ENCODE measurements around the gene AMHR2.

The AMHR2 gene

DNA sequence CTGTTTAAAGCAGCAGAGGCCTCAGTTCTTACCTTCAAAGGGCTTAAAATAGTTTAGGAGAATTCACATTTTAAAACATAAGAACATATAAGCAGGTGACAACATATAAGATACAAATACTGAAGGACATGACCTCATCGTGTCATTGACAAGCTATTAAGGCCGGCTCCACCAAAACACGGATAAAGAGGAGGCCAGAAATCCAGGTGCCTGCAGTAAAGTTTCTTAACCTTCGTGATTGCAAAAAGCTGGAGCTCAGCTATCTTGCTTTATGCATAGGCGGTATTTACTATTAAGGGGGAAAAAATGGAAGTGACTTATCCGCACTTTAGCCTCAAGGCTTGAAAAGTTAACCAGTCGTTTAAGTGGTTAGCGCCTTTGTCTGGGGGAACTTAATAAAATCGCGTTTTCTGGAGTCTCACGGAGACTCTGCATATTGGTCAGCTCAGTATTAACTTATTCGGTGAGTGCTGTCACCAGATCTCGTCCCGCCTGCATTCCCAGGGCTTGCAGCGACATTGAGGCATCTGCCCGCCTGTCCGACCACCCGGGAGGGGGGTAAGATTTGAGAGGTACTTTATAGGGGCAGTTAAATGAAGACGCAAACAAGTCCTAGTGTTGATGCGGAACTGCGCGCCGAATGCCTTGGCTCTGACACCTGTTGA, 44.8 kb upstream of the AMHR2 start:
- TF ChIP-seq YY1 (IDR thresholded peaks at IDR 0.05; ENCODE audit: low read depth), result no peak
- TF ChIP-seq, protein P1, sequence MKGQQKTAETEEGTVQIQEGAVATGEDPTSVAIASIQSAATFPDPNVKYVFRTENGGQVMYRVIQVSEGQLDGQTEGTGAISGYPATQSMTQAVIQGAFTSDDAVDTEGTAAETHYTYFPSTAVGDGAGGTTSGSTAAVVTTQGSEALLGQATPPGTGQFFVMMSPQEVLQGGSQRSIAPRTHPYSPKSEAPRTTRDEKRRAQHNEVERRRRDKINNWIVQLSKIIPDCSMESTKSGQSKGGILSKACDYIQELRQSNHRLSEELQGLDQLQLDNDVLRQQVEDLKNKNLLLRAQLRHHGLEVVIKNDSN (IDR thresholded peaks at IDR 0.05), result no peak

DNA sequence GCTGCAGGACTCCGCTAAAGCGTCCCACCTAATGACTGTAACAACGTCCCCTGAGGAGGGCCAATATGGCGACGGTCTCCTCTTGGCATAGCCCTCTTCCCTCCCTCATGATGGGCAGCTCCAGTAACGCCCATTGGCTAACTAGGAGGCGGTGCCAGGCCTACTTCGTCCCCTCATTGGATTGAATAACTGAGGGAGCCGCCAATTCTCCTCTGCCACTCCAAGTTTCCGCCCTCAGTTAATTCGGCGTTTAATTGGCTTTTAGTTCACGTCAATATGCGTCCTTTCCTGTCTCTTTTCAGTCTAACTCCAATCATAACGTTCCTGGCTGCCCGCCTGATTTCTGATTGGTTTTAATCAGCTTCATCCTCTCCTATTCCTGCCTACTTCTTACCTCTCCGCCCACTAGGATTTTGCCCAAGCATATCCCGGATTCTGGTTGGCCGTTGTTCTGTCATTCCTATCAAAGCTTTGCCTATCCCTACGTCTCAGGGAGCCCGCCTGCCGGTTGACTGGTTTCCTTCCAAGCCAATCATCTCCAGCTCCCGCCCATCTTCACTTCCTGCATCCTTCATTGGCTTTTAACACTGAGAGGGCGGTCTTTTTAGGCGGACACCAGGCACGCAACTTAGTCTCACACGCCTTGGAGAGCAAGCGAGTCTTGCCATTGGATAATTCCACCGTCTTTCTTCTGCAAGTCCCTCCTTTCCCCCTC, 44.1 kb upstream of the AMHR2 start:
- TF ChIP-seq CREB1 (IDR thresholded peaks at IDR 0.05; ENCODE audit: low read depth) (peak; percentile 71; the same call in 1 of the 2 replicates), EGR1 (IDR thresholded peaks at IDR 0.05) (no peak), TCF12 (IDR thresholded peaks at IDR 0.05; ENCODE audit: low read depth) (no peak), TAF1 (IDR thresholded peaks at IDR 0.05; ENCODE audit: low read depth) (peak; percentile 86), FOXM1 (IDR thresholded peaks at IDR 0.05; ENCODE audit: borderline replicate concordance, low read depth) (peak; percentile 32; the same call in 1 of the 2 replicates), ZBTB7A (IDR thresholded peaks at IDR 0.05; ENCODE audit: low read depth) (0 out of 2 replicates have a peak, but pooled peaks have one; percentile 13), YY1 (IDR thresholded peaks at IDR 0.05; ENCODE audit: low read depth) (peak; percentile 96), RAD21 (IDR thresholded peaks at IDR 0.05; ENCODE audit: low read depth) (no peak), NFIC (IDR thresholded peaks at IDR 0.05) (peak; percentile 51; the same call in 1 of the 2 replicates), TEAD4 (IDR thresholded peaks at IDR 0.05) (peak; percentile 18; the same call in 1 of the 2 replicates)
- TF ChIP-seq, protein P2, sequence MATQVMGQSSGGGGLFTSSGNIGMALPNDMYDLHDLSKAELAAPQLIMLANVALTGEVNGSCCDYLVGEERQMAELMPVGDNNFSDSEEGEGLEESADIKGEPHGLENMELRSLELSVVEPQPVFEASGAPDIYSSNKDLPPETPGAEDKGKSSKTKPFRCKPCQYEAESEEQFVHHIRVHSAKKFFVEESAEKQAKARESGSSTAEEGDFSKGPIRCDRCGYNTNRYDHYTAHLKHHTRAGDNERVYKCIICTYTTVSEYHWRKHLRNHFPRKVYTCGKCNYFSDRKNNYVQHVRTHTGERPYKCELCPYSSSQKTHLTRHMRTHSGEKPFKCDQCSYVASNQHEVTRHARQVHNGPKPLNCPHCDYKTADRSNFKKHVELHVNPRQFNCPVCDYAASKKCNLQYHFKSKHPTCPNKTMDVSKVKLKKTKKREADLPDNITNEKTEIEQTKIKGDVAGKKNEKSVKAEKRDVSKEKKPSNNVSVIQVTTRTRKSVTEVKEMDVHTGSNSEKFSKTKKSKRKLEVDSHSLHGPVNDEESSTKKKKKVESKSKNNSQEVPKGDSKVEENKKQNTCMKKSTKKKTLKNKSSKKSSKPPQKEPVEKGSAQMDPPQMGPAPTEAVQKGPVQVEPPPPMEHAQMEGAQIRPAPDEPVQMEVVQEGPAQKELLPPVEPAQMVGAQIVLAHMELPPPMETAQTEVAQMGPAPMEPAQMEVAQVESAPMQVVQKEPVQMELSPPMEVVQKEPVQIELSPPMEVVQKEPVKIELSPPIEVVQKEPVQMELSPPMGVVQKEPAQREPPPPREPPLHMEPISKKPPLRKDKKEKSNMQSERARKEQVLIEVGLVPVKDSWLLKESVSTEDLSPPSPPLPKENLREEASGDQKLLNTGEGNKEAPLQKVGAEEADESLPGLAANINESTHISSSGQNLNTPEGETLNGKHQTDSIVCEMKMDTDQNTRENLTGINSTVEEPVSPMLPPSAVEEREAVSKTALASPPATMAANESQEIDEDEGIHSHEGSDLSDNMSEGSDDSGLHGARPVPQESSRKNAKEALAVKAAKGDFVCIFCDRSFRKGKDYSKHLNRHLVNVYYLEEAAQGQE (IDR thresholded peaks at IDR 0.05; ENCODE audit: low read depth), result no peak
- TF ChIP-seq, protein P3, sequence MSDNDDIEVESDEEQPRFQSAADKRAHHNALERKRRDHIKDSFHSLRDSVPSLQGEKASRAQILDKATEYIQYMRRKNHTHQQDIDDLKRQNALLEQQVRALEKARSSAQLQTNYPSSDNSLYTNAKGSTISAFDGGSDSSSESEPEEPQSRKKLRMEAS (IDR thresholded peaks at IDR 0.05), result peak; percentile 78
- TF ChIP-seq, protein P1 (IDR thresholded peaks at IDR 0.05), result no peak

DNA sequence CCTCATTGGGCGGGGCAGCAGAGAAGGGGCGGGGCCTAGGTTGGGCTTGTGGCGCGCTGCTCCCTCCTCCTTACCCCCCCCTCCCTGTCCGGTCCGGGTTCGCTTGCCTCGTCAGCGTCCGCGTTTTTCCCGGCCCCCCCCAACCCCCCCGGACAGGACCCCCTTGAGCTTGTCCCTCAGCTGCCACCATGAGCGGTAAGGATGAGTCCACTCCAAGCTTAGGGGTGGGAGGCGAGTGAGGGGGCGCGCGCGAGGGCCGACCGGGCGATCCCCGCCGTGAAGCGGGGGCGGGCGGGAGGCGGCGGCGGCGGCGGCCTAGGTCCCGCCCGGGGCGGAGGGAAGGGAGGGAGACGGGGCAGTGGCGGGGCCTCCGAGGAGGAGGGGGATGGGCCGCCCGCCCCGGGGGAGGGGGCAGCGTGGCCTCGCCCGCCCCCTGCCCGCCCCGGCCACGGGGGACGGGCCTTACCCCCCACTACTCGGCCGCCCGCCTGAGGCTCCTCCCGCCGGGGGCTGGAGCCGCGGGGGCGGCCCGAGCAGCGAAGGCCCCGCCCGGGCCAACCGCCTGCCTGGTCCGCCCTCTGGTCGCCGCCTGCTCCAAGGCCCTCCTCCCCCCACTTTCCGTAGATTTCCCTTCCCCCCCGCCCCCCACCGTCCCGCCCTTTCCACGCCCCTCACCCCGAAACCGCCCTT, 43.4 kb upstream of the AMHR2 start, which contains the start of gene SP1:
Gene SP1, plus strand, starts transcription at position 73 of the 690 bp plus-strand sequence. Its CDS starts 116 bp downstream, at position 189.
- 0 out of 2 replicates have a peak, but pooled peaks have one; percentile 19 for TF ChIP-seq YY1 (IDR thresholded peaks at IDR 0.05; ENCODE audit: low read depth)
- TF ChIP-seq, protein P2 (IDR thresholded peaks at IDR 0.05; ENCODE audit: low read depth), result no peak
- 0 out of 2 replicates have a peak, but pooled peaks have one; percentile 27 for TF ChIP-seq TEAD4 (IDR thresholded peaks at IDR 0.05)
- no peak; the same call in 1 of the 2 replicates for TF ChIP-seq TCF12 (IDR thresholded peaks at IDR 0.05; ENCODE audit: low read depth)
- no peak; the same call in 1 of the 2 replicates for TF ChIP-seq RAD21 (IDR thresholded peaks at IDR 0.05; ENCODE audit: low read depth)
- peak; percentile 95 for TF ChIP-seq EGR1 (IDR thresholded peaks at IDR 0.05)
- TF ChIP-seq, protein P1 (IDR thresholded peaks at IDR 0.05), result no peak
- TF ChIP-seq CEBPB (IDR thresholded peaks at IDR 0.05), result no peak
- no peak for TF ChIP-seq NFIC (IDR thresholded peaks at IDR 0.05)
- TF ChIP-seq CREB1 (IDR thresholded peaks at IDR 0.05; ENCODE audit: low read depth), result no peak
- TF ChIP-seq, protein P3 (IDR thresholded peaks at IDR 0.05), result peak; percentile 23
- peak; percentile 26; the same call in 1 of the 2 replicates for TF ChIP-seq EP300 (IDR thresholded peaks at IDR 0.05; ENCODE audit: borderline replicate concordance)
- no peak for TF ChIP-seq FOXM1 (IDR thresholded peaks at IDR 0.05; ENCODE audit: borderline replicate concordance, low read depth)
- peak; percentile 49; the same call in 1 of the 2 replicates for TF ChIP-seq TAF1 (IDR thresholded peaks at IDR 0.05; ENCODE audit: low read depth)
- TF ChIP-seq ZBTB7A (IDR thresholded peaks at IDR 0.05; ENCODE audit: low read depth), result no peak; the same call in none of the 2 replicates
